Measurements from ENCODE around the gene PAWR. TPM values are rescaled to one million over a fixed set of nuclear protein-coding genes. Genes with fewer than 3 reads are reported as not detected.

The PAWR gene
- total and polyA plus RNA-seq, 10 of the 15 experiments (the other 5 are each of a cell fraction or from before 2014, with no cell fraction given), result 8.1 to 70.6 (median 24.2) TPM

DNA sequence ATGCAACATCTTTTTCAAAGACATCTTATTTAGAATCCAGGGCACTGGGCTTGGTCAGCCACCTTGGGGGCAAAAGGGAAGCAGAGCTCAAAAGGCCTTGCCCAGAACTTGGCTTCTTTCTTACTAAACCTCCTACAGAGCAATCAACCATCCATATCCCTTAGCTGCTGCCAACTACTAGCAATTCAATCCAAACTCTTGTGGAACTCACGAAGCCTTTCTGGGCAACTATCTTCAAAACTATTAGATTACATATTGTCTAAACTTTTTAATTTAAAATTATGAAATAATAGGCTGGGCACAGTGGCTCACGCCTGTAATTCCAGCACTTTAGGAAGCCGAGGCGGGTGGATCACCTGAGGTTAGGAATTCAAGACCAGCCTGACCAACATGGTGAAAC is 95.5 kb downstream of the PAWR start:
- no peak for DNase-seq (ENCODE audit: low read depth, low spot score)
- no peak overlapping the region for H3K27ac ChIP-seq (ENCODE audit: control insufficient read depth, insufficient read depth)
- H3K9ac ChIP-seq (ENCODE audit: control insufficient read depth, insufficient read depth, low read length), result no peak overlapping the region
- H4K20me1 ChIP-seq (ENCODE audit: control insufficient read depth, insufficient read depth), result no peaks in the 10 kb centered on the region
- in situ Hi-C loops (cut with MboI), result no loop called here
- H3K36me3 ChIP-seq (ENCODE audit: control insufficient read depth in 2 of 2, insufficient read depth in 2 of 2, low read length in 1 of 2), result peaks cover 0 to 2% of the 10 kb centered on the region in 2 experiments; a peak in 2 of 4 replicates
- no peak overlapping the region for H2AFZ ChIP-seq (ENCODE audit: control insufficient read depth, low read depth, low read length)
- no peak for FAIRE-seq
- ChIA-PET CTCF (interaction anchor here (0.6 to 1.1 kb wide), 5 partner anchors 42 to 583 kb away, joined by 3 to 5 read pairs (median 3); partner anchors contain the start of gene PAWR), RAD21 (ENCODE audit: unreplicated experiment) (no interaction called here), POLR2A (no interaction called here), SMC1A (ENCODE audit: uncharacterized antibody, unreplicated experiment) (interaction anchor here (2.3 kb wide), 1 partner anchor 21 kb away, joined by 7 read pairs; no protein-coding TSS in a partner anchor)
- intact Hi-C loops (cut with micrococcal nuclease; ENCODE audit: unreplicated experiment), result no loop called here
- no peaks in the 10 kb centered on the region for H3K9me3 ChIP-seq (replicated peaks; ENCODE audit: control insufficient read depth, insufficient read depth, low read length)
- 99% methylated on average over 4 of the region's 4 CpGs for WGBS (ENCODE audit: insufficient coverage, insufficient replicate concordance, low lambda C conversion rate, missing lambda C conversion rate)
- no peak for TF ChIP-seq TARDBP (IDR thresholded peaks at IDR 0.05; ENCODE audit: borderline replicate concordance)
- no peak for TF ChIP-seq NR2C2 (IDR thresholded peaks at IDR 0.05; ENCODE audit: borderline replicate concordance, control insufficient read depth, insufficient read length, low read depth)
- TF ChIP-seq, protein P1, sequence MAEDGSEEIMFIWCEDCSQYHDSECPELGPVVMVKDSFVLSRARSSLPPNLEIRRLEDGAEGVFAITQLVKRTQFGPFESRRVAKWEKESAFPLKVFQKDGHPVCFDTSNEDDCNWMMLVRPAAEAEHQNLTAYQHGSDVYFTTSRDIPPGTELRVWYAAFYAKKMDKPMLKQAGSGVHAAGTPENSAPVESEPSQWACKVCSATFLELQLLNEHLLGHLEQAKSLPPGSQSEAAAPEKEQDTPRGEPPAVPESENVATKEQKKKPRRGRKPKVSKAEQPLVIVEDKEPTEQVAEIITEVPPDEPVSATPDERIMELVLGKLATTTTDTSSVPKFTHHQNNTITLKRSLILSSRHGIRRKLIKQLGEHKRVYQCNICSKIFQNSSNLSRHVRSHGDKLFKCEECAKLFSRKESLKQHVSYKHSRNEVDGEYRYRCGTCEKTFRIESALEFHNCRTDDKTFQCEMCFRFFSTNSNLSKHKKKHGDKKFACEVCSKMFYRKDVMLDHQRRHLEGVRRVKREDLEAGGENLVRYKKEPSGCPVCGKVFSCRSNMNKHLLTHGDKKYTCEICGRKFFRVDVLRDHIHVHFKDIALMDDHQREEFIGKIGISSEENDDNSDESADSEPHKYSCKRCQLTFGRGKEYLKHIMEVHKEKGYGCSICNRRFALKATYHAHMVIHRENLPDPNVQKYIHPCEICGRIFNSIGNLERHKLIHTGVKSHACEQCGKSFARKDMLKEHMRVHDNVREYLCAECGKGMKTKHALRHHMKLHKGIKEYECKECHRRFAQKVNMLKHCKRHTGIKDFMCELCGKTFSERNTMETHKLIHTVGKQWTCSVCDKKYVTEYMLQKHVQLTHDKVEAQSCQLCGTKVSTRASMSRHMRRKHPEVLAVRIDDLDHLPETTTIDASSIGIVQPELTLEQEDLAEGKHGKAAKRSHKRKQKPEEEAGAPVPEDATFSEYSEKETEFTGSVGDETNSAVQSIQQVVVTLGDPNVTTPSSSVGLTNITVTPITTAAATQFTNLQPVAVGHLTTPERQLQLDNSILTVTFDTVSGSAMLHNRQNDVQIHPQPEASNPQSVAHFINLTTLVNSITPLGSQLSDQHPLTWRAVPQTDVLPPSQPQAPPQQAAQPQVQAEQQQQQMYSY (CRISPR knock-in tag; IDR thresholded peaks at IDR 0.05), result no peak
- TF ChIP-seq DPF2 (IDR thresholded peaks at IDR 0.05), result no peak
- TF ChIP-seq IRF4 (IDR thresholded peaks at IDR 0.05; ENCODE audit: low read depth, low read length), result no peak
- TF ChIP-seq, protein P2, sequence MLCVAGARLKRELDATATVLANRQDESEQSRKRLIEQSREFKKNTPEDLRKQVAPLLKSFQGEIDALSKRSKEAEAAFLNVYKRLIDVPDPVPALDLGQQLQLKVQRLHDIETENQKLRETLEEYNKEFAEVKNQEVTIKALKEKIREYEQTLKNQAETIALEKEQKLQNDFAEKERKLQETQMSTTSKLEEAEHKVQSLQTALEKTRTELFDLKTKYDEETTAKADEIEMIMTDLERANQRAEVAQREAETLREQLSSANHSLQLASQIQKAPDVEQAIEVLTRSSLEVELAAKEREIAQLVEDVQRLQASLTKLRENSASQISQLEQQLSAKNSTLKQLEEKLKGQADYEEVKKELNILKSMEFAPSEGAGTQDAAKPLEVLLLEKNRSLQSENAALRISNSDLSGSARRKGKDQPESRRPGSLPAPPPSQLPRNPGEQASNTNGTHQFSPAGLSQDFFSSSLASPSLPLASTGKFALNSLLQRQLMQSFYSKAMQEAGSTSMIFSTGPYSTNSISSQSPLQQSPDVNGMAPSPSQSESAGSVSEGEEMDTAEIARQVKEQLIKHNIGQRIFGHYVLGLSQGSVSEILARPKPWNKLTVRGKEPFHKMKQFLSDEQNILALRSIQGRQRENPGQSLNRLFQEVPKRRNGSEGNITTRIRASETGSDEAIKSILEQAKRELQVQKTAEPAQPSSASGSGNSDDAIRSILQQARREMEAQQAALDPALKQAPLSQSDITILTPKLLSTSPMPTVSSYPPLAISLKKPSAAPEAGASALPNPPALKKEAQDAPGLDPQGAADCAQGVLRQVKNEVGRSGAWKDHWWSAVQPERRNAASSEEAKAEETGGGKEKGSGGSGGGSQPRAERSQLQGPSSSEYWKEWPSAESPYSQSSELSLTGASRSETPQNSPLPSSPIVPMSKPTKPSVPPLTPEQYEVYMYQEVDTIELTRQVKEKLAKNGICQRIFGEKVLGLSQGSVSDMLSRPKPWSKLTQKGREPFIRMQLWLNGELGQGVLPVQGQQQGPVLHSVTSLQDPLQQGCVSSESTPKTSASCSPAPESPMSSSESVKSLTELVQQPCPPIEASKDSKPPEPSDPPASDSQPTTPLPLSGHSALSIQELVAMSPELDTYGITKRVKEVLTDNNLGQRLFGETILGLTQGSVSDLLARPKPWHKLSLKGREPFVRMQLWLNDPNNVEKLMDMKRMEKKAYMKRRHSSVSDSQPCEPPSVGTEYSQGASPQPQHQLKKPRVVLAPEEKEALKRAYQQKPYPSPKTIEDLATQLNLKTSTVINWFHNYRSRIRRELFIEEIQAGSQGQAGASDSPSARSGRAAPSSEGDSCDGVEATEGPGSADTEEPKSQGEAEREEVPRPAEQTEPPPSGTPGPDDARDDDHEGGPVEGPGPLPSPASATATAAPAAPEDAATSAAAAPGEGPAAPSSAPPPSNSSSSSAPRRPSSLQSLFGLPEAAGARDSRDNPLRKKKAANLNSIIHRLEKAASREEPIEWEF (IDR thresholded peaks at IDR 0.05; ENCODE audit: insufficient replicate concordance, low read depth, low read length), result no peak
- no peak for TF ChIP-seq SPI1 (IDR thresholded peaks at IDR 0.05; ENCODE audit: borderline replicate concordance, insufficient read depth, low read depth, low read length)
- no peak for TF ChIP-seq HDAC2 (IDR thresholded peaks at IDR 0.05)
- TF ChIP-seq LARP7 (IDR thresholded peaks at IDR 0.05), result no peak
- no peak for TF ChIP-seq BACH1 (IDR thresholded peaks at IDR 0.05; ENCODE audit: borderline replicate concordance)
- TF ChIP-seq PAX8 (IDR thresholded peaks at IDR 0.05), result no peak
- no peaks in the 10 kb centered on the region for H3K79me2 ChIP-seq (ENCODE audit: control insufficient read depth, insufficient read depth, low read length)
- H3K4me1 ChIP-seq (ENCODE audit: control insufficient read depth, insufficient read depth, low read length), result no peaks in the 10 kb centered on the region
- H3K4me2 ChIP-seq (ENCODE audit: control insufficient read depth, insufficient read depth), result no peak overlapping the region
- H3K27me3 ChIP-seq (replicated peaks in 1 of 2; ENCODE audit: control insufficient read depth in 2 of 2, insufficient read depth in 2 of 2, low read length in 1 of 2), result no peaks in the 10 kb centered on the region
- BruUV-seq (replicated peaks), result no TSS peak
- ATAC-seq, result no peak
- no peak overlapping the region for H3K4me3 ChIP-seq
